CD8-positive, alpha-beta memory T cell (primary cell): ENCODE results near the gene FBN2. TPM values are rescaled to one million over a fixed set of nuclear protein-coding genes. Genes with fewer than 3 reads are reported as not detected.

Experiments used
- CTCF ChIA-PET: fragments of 350-600 bp; sonication (Branson Sonifier 250); formaldehyde crosslinking; loops from one replicate; lab custom pipeline; 2021; ENCODE audit warnings: antibody characterized with exemption; lab: Charles Lee
- POLR2A ChIA-PET: fragments of 350-600 bp; sonication (Branson Sonifier 250); formaldehyde crosslinking; loops from one replicate; lab custom pipeline; 2021; ENCODE audit warnings: antibody characterized with exemption; lab: Charles Lee
- DNase-seq, 5 donors: peaks; one replicate each; pipeline versions ENCODE4 v3.0.0 to v3.0.0-alpha.2; 2020 to 2022; ENCODE audit warnings: mixed read lengths in 1 of 5
- H3K27ac ChIP-seq: one replicate; pipeline ENCODE4 v1.7.0; 2013; ENCODE audit warnings: low read depth, mild to moderate bottlenecking, low read length, moderate library complexity
- H3K27me3 ChIP-seq: 2 replicates; pipeline ENCODE4 v1.7.0; 2013; ENCODE audit warnings: low read length, mild to moderate bottlenecking; ENCODE audit not compliant: insufficient read depth, poor library complexity, severe bottlenecking
- H3K36me3 ChIP-seq: 2 replicates; pipeline ENCODE4 v1.7.0; 2013; ENCODE audit warnings: mild to moderate bottlenecking, low read length, moderate library complexity; ENCODE audit not compliant: insufficient read depth
- H3K4me1 ChIP-seq: 2 replicates; pipeline ENCODE4 v1.7.0; 2013; ENCODE audit warnings: mild to moderate bottlenecking, low read length, moderate library complexity; ENCODE audit not compliant: insufficient read depth
- H3K4me3 ChIP-seq: 2 replicates; pipeline ENCODE4 v1.7.0; 2013; ENCODE audit warnings: mild to moderate bottlenecking, low read length
- H3K9me3 ChIP-seq: 2 replicates; pipeline ENCODE4 v1.7.0; 2013; ENCODE audit warnings: mild to moderate bottlenecking, low read length
- H3K27ac Mint-ChIP-seq, 8 donors: one replicate each; pipeline ENCODE4 v1.8.0; 2020 to 2021; ENCODE audit warnings: mixed read lengths in 8 of 8, mild to moderate bottlenecking in 6 of 8, inconsistent platforms in 3 of 8, moderate library complexity in 3 of 8
- H3K27me3 Mint-ChIP-seq, 2 donors: one replicate each; pipeline ENCODE4 v1.8.0; 2020 to 2021; ENCODE audit warnings: mixed read lengths in 2 of 2, mild to moderate bottlenecking in 1 of 2, moderate library complexity in 1 of 2
- H3K36me3 Mint-ChIP-seq, 3 donors: one replicate each; pipeline ENCODE4 v1.8.0; 2020 to 2021; ENCODE audit warnings: mixed read lengths in 3 of 3, inconsistent platforms in 1 of 3, mild to moderate bottlenecking in 1 of 3
- H3K4me1 Mint-ChIP-seq, 3 donors: one replicate each; pipeline ENCODE4 v1.8.0; 2020 to 2021; ENCODE audit warnings: mixed read lengths in 3 of 3, inconsistent platforms in 1 of 3, mild to moderate bottlenecking in 1 of 3
- H3K4me3 Mint-ChIP-seq, 7 donors: one replicate each; pipeline ENCODE4 v1.8.0; 2020 to 2021; ENCODE audit warnings: mixed read lengths in 7 of 7, mild to moderate bottlenecking in 6 of 7, moderate library complexity in 4 of 7, inconsistent platforms in 2 of 7
- H3K9me3 Mint-ChIP-seq, 5 donors: one replicate each; pipeline ENCODE4 v1.8.0; 2020 to 2022; ENCODE audit warnings: mixed read lengths in 5 of 5, mild to moderate bottlenecking in 3 of 5, moderate library complexity in 2 of 5, inconsistent platforms in 1 of 5
- polyA plus RNA-seq: library from polyadenylated mRNA; unstranded; fragments of 300-500 nt; fragmentation: Illumina TruSeq; gene quantifications from one replicate; pipeline ENCODE4 v1.2.3, GENCODE V29; 2021
- total RNA-seq, 2 experiments: library from RNA; stranded (reverse); gene quantifications; one replicate each; pipeline ENCODE4 v1.2.3, GENCODE V29; 2021

FBN2 gene
- total and polyA plus RNA-seq, 3 experiments from 2014 or later, result 0.09 to 0.20 TPM; not detected in 1

GRCh38 chr5:128528637-128529255, 9.3 kb downstream of the FBN2 start:
- Mint-ChIP-seq H3K4me3 (no peak overlapping the region), H3K27me3 (peaks cover 0 to 1% of the 10 kb centered on the region in 2 donors), H3K27ac (no peak overlapping the region), H3K4me1 (no peaks in the 10 kb centered on the region), H3K36me3 (no peaks in the 10 kb centered on the region), H3K9me3 (peaks cover 0 to 3% (median 0%) of the 10 kb centered on the region in 5 donors)
- H3K9me3 ChIP-seq, result no peaks in the 10 kb centered on the region
- H3K27ac ChIP-seq, result no peak overlapping the region
- H3K4me3 ChIP-seq, result no peak overlapping the region
- ChIA-PET POLR2A (no interaction called here), CTCF (no interaction called here)
- no peaks in the 10 kb centered on the region for H3K27me3 ChIP-seq
- H3K4me1 ChIP-seq, result no peaks in the 10 kb centered on the region
- DNase-seq, result no peak
- no peaks in the 10 kb centered on the region for H3K36me3 ChIP-seq

DNA sequence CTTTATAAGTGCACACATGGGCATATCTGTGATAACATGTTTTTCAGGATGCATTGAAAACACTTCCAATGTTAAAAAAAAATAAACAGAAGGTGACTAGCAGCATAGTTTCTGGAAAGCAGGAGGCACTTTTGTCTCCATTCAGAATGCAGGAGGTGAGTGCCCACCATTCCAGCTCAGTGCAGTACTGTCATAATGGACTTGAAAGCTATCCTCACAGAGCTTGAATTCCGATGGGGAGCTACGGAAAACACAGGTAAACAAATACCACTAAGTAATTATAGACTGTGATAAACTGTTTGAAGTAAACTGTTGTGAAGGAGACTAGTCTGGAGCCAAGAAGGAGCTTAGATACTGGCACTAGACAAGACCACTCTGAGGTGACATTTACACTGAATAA, 9.9 kb downstream of the FBN2 start:
- POLR2A ChIA-PET, result no interaction called here

GRCh38 chr5:128527077-128527476, 11.0 kb downstream of the FBN2 start:
- Mint-ChIP-seq H3K27me3 (peaks cover 0 to 1% of the 10 kb centered on the region in 2 donors), H3K4me3 (no peak overlapping the region), H3K9me3 (peaks cover 0 to 3% (median 0%) of the 10 kb centered on the region in 5 donors), H3K27ac (no peak overlapping the region), H3K36me3 (no peaks in the 10 kb centered on the region), H3K4me1 (no peaks in the 10 kb centered on the region)
- no peak overlapping the region for H3K4me3 ChIP-seq
- POLR2A ChIA-PET, result no interaction called here
- H3K4me1 ChIP-seq, result no peaks in the 10 kb centered on the region
- no peak for DNase-seq
- no peaks in the 10 kb centered on the region for H3K27me3 ChIP-seq
- no peaks in the 10 kb centered on the region for H3K36me3 ChIP-seq
- CTCF ChIA-PET, result no interaction called here
- H3K27ac ChIP-seq, result no peak overlapping the region
- H3K9me3 ChIP-seq, result no peaks in the 10 kb centered on the region

More for the DNA sequence above, 9.9 kb downstream of the FBN2 start:
- H3K9me3 ChIP-seq, result no peaks in the 10 kb centered on the region
- no peaks in the 10 kb centered on the region for H3K4me1 ChIP-seq
- no peak overlapping the region for H3K27ac ChIP-seq
- Mint-ChIP-seq H3K27me3 (peaks cover 0 to 1% of the 10 kb centered on the region in 2 donors), H3K27ac (no peak overlapping the region), H3K4me3 (no peak overlapping the region), H3K4me1 (no peaks in the 10 kb centered on the region), H3K9me3 (peaks cover 0 to 3% (median 0%) of the 10 kb centered on the region in 5 donors), H3K36me3 (no peaks in the 10 kb centered on the region)
- no peak overlapping the region for H3K4me3 ChIP-seq
- no peaks in the 10 kb centered on the region for H3K36me3 ChIP-seq
- CTCF ChIA-PET, result no interaction called here
- no peak for DNase-seq
- H3K27me3 ChIP-seq, result no peaks in the 10 kb centered on the region

DNA sequence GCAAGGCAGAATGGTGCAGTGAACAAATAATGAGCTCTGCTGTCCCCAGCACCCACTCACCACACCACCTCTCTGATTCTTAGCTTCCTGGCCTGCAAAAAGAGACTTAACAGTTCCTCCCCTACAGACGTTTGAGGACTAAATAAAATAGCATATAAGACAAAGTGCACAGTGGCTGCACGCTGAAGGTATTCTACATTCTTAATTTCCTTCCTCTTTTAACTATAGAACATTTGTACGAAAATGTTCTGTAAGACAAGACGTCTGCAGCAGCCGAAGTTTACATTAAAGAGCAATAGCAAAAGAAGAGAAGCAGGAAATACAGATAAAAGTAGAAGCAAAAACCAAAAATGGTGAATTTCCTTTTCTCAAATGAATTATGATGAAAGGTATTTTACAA, 15.7 kb downstream of the FBN2 start:
- CTCF ChIA-PET, result no interaction called here
- Mint-ChIP-seq H3K27ac (peak overlapping the region in 1 of 8 donors; percentile 26), H3K27me3 (no peaks in the 10 kb centered on the region), H3K36me3 (no peaks in the 10 kb centered on the region), H3K4me1 (no peaks in the 10 kb centered on the region), H3K4me3 (no peak overlapping the region), H3K9me3 (peaks cover 0 to 7% (median 0%) of the 10 kb centered on the region in 5 donors)
- no peak overlapping the region for H3K27ac ChIP-seq
- POLR2A ChIA-PET, result no interaction called here
- DNase-seq, result no peak
- no peak overlapping the region for H3K4me3 ChIP-seq
- no peaks in the 10 kb centered on the region for H3K4me1 ChIP-seq
- H3K27me3 ChIP-seq, result no peaks in the 10 kb centered on the region
- H3K36me3 ChIP-seq, result no peaks in the 10 kb centered on the region
- no peaks in the 10 kb centered on the region for H3K9me3 ChIP-seq

DNA sequence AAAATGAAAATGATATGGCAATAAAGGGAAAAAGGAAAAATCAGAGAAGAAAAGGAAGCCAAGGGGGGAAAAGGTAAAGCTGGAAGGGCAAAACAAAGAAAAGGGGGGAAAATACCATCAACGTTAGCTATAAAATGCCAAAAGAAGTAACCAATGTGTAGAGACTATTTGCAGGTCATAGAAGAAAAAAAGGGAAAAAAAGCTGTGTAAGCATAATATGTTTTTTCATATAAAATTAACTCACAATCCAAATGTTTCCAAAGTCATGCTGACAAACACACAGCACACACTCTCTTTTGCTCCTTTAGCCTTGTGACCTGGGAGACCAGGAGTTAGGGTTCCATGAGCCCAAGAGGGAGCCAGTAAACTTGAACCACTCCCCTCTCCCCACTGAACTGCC, 18.2 kb downstream of the FBN2 start:
- no peak overlapping the region for H3K4me3 ChIP-seq
- ChIA-PET POLR2A (no interaction called here), CTCF (no interaction called here)
- no peaks in the 10 kb centered on the region for H3K36me3 ChIP-seq
- DNase-seq, result no peak
- H3K27me3 Mint-ChIP-seq, result no peaks in the 10 kb centered on the region
- no peaks in the 10 kb centered on the region for H3K9me3 ChIP-seq
- H3K4me3 Mint-ChIP-seq, result no peak overlapping the region
- no peaks in the 10 kb centered on the region for H3K36me3 Mint-ChIP-seq
- no peaks in the 10 kb centered on the region for H3K4me1 ChIP-seq
- peaks cover 0 to 7% (median 0%) of the 10 kb centered on the region in 5 donors for H3K9me3 Mint-ChIP-seq
- no peaks in the 10 kb centered on the region for H3K4me1 Mint-ChIP-seq
- no peaks in the 10 kb centered on the region for H3K27me3 ChIP-seq
- no peak overlapping the region for H3K27ac Mint-ChIP-seq
- H3K27ac ChIP-seq, result no peak overlapping the region

DNA sequence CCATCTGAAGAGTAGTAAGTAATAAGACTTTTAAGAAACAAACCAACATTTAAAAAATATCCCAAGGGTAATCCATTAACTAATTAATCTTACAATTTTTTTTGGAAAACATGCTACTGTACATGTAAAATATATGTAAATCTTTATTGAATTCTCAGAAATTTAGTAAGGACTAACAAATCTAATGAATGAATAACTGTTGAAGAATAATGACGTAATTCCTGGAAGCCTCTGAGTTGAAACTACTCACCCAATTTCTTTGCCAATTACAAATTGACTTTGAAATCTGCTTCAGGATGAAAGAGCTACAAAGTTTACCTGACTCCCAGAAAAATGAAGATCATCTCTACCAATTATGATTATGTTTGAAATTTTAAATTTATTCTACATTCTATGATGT, 21.1 kb downstream of the FBN2 start:
- Mint-ChIP-seq H3K9me3 (peaks cover 0 to 7% (median 0%) of the 10 kb centered on the region in 5 donors), H3K27me3 (no peaks in the 10 kb centered on the region), H3K27ac (no peak overlapping the region), H3K4me1 (no peaks in the 10 kb centered on the region), H3K4me3 (no peak overlapping the region), H3K36me3 (no peaks in the 10 kb centered on the region)
- Histone ChIP-seq H3K4me3 (no peak overlapping the region), H3K36me3 (no peaks in the 10 kb centered on the region), H3K4me1 (no peaks in the 10 kb centered on the region), H3K27me3 (no peaks in the 10 kb centered on the region), H3K27ac (no peak overlapping the region), H3K9me3 (no peaks in the 10 kb centered on the region)
- ChIA-PET CTCF (no interaction called here), POLR2A (no interaction called here)
- no peak for DNase-seq

- H3K4me1 ChIP-seq, result no peaks in the 10 kb centered on the region
- H3K27ac ChIP-seq, result no peak overlapping the region
- no peaks in the 10 kb centered on the region for H3K27me3 ChIP-seq
- DNase-seq, result no peak
- no peak overlapping the region for H3K4me3 ChIP-seq
- no peak overlapping the region for H3K27ac Mint-ChIP-seq
- no peaks in the 10 kb centered on the region for H3K4me1 Mint-ChIP-seq
- no peaks in the 10 kb centered on the region for H3K36me3 ChIP-seq
- H3K36me3 Mint-ChIP-seq, result no peaks in the 10 kb centered on the region
- ChIA-PET POLR2A (no interaction called here), CTCF (no interaction called here)
- H3K4me3 Mint-ChIP-seq, result no peak overlapping the region
- no peaks in the 10 kb centered on the region for H3K27me3 Mint-ChIP-seq
- no peaks in the 10 kb centered on the region for H3K9me3 ChIP-seq
- H3K9me3 Mint-ChIP-seq, result peaks cover 0 to 4% (median 0%) of the 10 kb centered on the region in 5 donors
These were observed 24.2 kb downstream of the FBN2 start for GRCh38 chr5:128513806-128514205.

DNA sequence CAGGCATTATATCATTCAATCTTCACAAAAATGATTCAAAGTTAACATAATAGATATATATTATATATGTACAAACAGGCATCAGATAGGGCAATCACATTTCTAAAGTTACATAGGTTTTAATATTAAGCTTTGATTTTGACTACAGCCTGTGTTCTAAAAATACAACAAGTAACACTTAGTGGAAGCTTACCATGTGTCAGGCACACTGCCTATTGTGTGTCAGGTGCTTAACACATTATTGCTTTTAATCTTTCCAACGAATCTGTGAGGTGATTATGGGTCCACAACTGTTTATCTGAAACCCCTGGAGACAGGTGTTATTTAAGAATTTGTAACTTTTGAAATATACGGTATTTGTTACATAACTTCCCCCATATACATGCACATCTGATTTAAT, 25.2 kb downstream of the FBN2 start:
- Histone ChIP-seq H3K4me3 (no peak overlapping the region), H3K4me1 (no peaks in the 10 kb centered on the region), H3K36me3 (no peaks in the 10 kb centered on the region), H3K27ac (no peak overlapping the region), H3K9me3 (no peaks in the 10 kb centered on the region), H3K27me3 (no peaks in the 10 kb centered on the region)
- CTCF ChIA-PET, result no interaction called here
- H3K9me3 Mint-ChIP-seq, result peaks cover 0 to 5% (median under 1%) of the 10 kb centered on the region in 5 donors
- H3K4me1 Mint-ChIP-seq, result no peaks in the 10 kb centered on the region
- no peak overlapping the region for H3K4me3 Mint-ChIP-seq
- POLR2A ChIA-PET, result interaction anchor here (0.6 kb wide), 1 partner anchor 122 kb away, joined by 3 read pairs; no protein-coding TSS in a partner anchor
- H3K36me3 Mint-ChIP-seq, result no peaks in the 10 kb centered on the region
- no peak overlapping the region for H3K27ac Mint-ChIP-seq
- DNase-seq, result no peak
- no peaks in the 10 kb centered on the region for H3K27me3 Mint-ChIP-seq
